Peyer's patch (tissue), 4 donors: ENCODE results near the gene SMIM3.

Experiments used
- CTCF ChIP-seq, 6 experiments: fragments of 450-650 bp in 4 of 6; fragments of 200-600 bp in 2 of 6; sonication (generic) in 1 of 6; IDR thresholded peaks; one replicate each; pipeline ENCODE4 v1.5.1; 2017 to 2019; ENCODE audit warnings: antibody characterized with exemption in 6 of 6, mild to moderate bottlenecking in 3 of 6, moderate library complexity in 1 of 6
- POLR2A ChIP-seq, 2 donors: fragments of 450-650 bp; IDR thresholded peaks; one replicate each; pipeline ENCODE4 v1.5.1; 2017; ENCODE audit warnings: antibody characterized with exemption in 2 of 2, mild to moderate bottlenecking in 2 of 2, moderate library complexity in 2 of 2

- TF ChIP-seq POLR2A (IDR thresholded peaks at IDR 0.05) (no peak), CTCF (IDR thresholded peaks at IDR 0.05) (no peak)
These were observed 46.8 kb upstream of the SMIM3 start for GRCh38 chr5:150731669-150732242.
